ENCODE data around the gene CHDH.

Gene CHDH

DNA sequence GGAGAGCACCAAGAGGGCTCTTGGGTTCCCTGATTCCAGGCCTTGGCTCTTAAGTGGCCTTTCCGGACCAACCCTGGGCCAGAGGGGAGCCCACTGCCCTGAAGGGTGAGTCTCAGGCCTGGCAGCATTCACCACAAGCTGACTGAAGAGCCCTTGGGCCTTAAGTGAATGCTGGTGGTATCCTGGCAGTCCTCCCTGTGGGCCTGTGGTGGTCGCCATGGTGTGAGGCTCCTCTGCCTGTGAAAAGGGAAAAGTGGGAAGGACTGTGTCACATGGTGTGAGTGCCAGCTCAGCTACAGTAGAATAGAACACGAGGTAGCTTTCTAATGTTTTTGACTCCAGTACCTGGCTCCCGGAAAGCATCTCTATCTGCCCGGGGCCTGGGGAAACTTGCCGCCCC lies 15.3 kb downstream of the CHDH start:
- Histone ChIP-seq H3K27me3 (ENCODE audit: insufficient read depth, low read length, poor library complexity) (peaks cover 2% of the 10 kb centered on the region), H3K9ac (ENCODE audit: low read depth, low read length) (no peak overlapping the region), H3K4me3 (ENCODE audit: low read depth in 1 of 2, low read length in 2 of 2) (no peak overlapping the region), H3K4me1 (ENCODE audit: insufficient read depth, low read length) (no peaks in the 10 kb centered on the region), H3K9me3 (ENCODE audit: insufficient read depth, low read length, severe bottlenecking) (no peaks in the 10 kb centered on the region), H4K20me1 (ENCODE audit: insufficient read depth, low read length) (no peaks in the 10 kb centered on the region), H3K36me3 (ENCODE audit: insufficient read depth, low read length) (no peaks in the 10 kb centered on the region), H3K27ac (ENCODE audit: low read length) (no peak overlapping the region), H3K4me2 (ENCODE audit: insufficient read depth, low read length) (no peak overlapping the region), H3K79me2 (ENCODE audit: insufficient read depth, low read length) (no peaks in the 10 kb centered on the region), H2AFZ (ENCODE audit: low read depth, low read length) (no peak overlapping the region)
- ATAC-seq (ENCODE audit: insufficient read depth, low read depth) (no peak), DNase-seq (no peak)
- no peak for TF ChIP-seq CTCF (IDR thresholded peaks at IDR 0.05; ENCODE audit: borderline replicate concordance, extremely low read depth, low read length, poor library complexity, severe bottlenecking)
- no peak for TF ChIP-seq EZH2 (IDR thresholded peaks at IDR 0.05; ENCODE audit: borderline replicate concordance, low read depth, low read length, severe bottlenecking)

GRCh38 chr3:53829605-53830004 lies 16.6 kb downstream of the CHDH start:
- ATAC-seq (ENCODE audit: insufficient read depth, low read depth) (no peak), DNase-seq (no peak)
- H2AFZ ChIP-seq (ENCODE audit: low read depth, low read length), result no peak overlapping the region
- no peaks in the 10 kb centered on the region for H3K79me2 ChIP-seq (ENCODE audit: insufficient read depth, low read length)
- H3K4me2 ChIP-seq (ENCODE audit: insufficient read depth, low read length), result no peak overlapping the region
- no peak overlapping the region for H3K9ac ChIP-seq (ENCODE audit: low read depth, low read length)
- H3K27me3 ChIP-seq (ENCODE audit: insufficient read depth, low read length, poor library complexity), result peaks cover 7% of the 10 kb centered on the region
- no peaks in the 10 kb centered on the region for H3K36me3 ChIP-seq (ENCODE audit: insufficient read depth, low read length)
- no peak overlapping the region for H3K27ac ChIP-seq (ENCODE audit: low read length)
- H3K9me3 ChIP-seq (ENCODE audit: insufficient read depth, low read length, severe bottlenecking), result no peaks in the 10 kb centered on the region
- no peaks in the 10 kb centered on the region for H3K4me1 ChIP-seq (ENCODE audit: insufficient read depth, low read length)
- no peak overlapping the region for H3K4me3 ChIP-seq (ENCODE audit: low read depth in 1 of 2, low read length in 2 of 2)
- TF ChIP-seq EZH2 (IDR thresholded peaks at IDR 0.05; ENCODE audit: borderline replicate concordance, low read depth, low read length, severe bottlenecking) (no peak), CTCF (IDR thresholded peaks at IDR 0.05; ENCODE audit: borderline replicate concordance, extremely low read depth, low read length, poor library complexity, severe bottlenecking) (no peak)
- no peaks in the 10 kb centered on the region for H4K20me1 ChIP-seq (ENCODE audit: insufficient read depth, low read length)

DNA sequence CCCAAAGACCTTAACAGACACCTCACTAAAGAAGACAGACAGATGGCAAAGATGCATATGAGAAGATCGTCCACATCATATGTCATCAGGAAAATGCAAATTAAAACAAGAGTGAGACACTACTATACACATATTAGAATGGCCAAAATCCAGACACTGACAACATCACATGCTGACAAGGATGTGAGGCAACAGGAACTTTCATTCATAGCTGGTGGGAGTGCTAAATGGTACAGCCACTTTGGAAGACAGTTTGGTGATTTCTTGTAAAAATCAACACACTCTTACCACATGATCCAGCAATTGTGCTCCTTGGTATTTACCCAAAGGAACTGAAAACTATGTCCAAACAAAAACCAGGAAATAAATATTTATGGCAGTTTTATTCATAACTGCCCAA lies 17.6 kb downstream of the CHDH start:
- ATAC-seq (ENCODE audit: insufficient read depth, low read depth) (no peak), DNase-seq (no peak)
- Histone ChIP-seq H3K4me3 (ENCODE audit: low read depth in 1 of 2, low read length in 2 of 2) (no peak overlapping the region), H2AFZ (ENCODE audit: low read depth, low read length) (no peak overlapping the region), H3K27ac (ENCODE audit: low read length) (no peak overlapping the region), H4K20me1 (ENCODE audit: insufficient read depth, low read length) (no peaks in the 10 kb centered on the region), H3K4me1 (ENCODE audit: insufficient read depth, low read length) (no peaks in the 10 kb centered on the region), H3K9ac (ENCODE audit: low read depth, low read length) (no peak overlapping the region), H3K27me3 (ENCODE audit: insufficient read depth, low read length, poor library complexity) (peaks cover 7% of the 10 kb centered on the region), H3K4me2 (ENCODE audit: insufficient read depth, low read length) (no peak overlapping the region), H3K9me3 (ENCODE audit: insufficient read depth, low read length, severe bottlenecking) (no peaks in the 10 kb centered on the region), H3K36me3 (ENCODE audit: insufficient read depth, low read length) (no peaks in the 10 kb centered on the region), H3K79me2 (ENCODE audit: insufficient read depth, low read length) (no peaks in the 10 kb centered on the region)
- TF ChIP-seq EZH2 (IDR thresholded peaks at IDR 0.05; ENCODE audit: borderline replicate concordance, low read depth, low read length, severe bottlenecking), result no peak
- no peak for TF ChIP-seq CTCF (IDR thresholded peaks at IDR 0.05; ENCODE audit: borderline replicate concordance, extremely low read depth, low read length, poor library complexity, severe bottlenecking)

DNA sequence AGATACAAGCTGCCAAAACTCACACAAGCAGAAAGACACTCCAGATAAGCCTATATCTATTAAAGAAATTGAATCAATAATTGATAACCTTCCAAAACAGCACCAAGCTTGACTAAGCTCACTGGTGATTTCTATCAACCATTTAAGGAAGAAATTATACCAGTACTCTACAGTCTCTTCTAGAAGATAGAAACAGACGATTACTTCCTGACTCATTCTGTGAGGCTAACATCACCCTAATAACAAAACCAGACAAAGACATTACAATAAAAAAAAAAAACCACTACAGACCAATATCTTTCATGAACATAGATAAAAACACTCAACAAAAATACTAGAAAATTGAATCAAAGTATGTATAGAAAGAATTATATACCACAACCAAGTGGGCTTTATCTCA lies 20.2 kb downstream of the CHDH start:
- DNase-seq, result no peak
- Histone ChIP-seq H3K9ac (ENCODE audit: low read depth, low read length) (no peak overlapping the region), H3K4me1 (ENCODE audit: insufficient read depth, low read length) (no peaks in the 10 kb centered on the region), H3K4me2 (ENCODE audit: insufficient read depth, low read length) (no peak overlapping the region), H3K79me2 (ENCODE audit: insufficient read depth, low read length) (no peaks in the 10 kb centered on the region), H3K9me3 (ENCODE audit: insufficient read depth, low read length, severe bottlenecking) (no peaks in the 10 kb centered on the region), H3K4me3 (ENCODE audit: low read depth in 1 of 2, low read length in 2 of 2) (no peak overlapping the region), H3K36me3 (ENCODE audit: insufficient read depth, low read length) (no peaks in the 10 kb centered on the region), H3K27me3 (ENCODE audit: insufficient read depth, low read length, poor library complexity) (peaks cover 7% of the 10 kb centered on the region), H2AFZ (ENCODE audit: low read depth, low read length) (no peak overlapping the region), H4K20me1 (ENCODE audit: insufficient read depth, low read length) (no peaks in the 10 kb centered on the region), H3K27ac (ENCODE audit: low read length) (no peak overlapping the region)
- ATAC-seq (ENCODE audit: insufficient read depth, low read depth), result no peak
- TF ChIP-seq EZH2 (IDR thresholded peaks at IDR 0.05; ENCODE audit: borderline replicate concordance, low read depth, low read length, severe bottlenecking), result no peak
- TF ChIP-seq CTCF (IDR thresholded peaks at IDR 0.05; ENCODE audit: borderline replicate concordance, extremely low read depth, low read length, poor library complexity, severe bottlenecking), result no peak
